Activated CD8-positive, alpha-beta memory T cell treated with anti-CD3 and anti-CD28 coated beads for 48 hours (primary cell): ENCODE results near the gene NTPCR.
"Not testable (repeated sequence)": the region's sequence is repeated elsewhere in the genome, so short reads cannot be mapped to it uniquely, and the experiment has no call there.

Experiments
- DNase-seq, 3 experiments: peaks; one replicate each; pipeline ENCODE4 v3.0.0-alpha.2; 2020; ENCODE audit warnings: low read depth in 2 of 3, low spot score in 2 of 3

The NTPCR gene

GRCh38 chr1:232925421-232926220 is 24.8 kb upstream of the NTPCR start:
- no peak for DNase-seq

- not testable (repeated sequence) for DNase-seq
Observed at GRCh38 chr1:232927166-232927565, 23.2 kb upstream of the NTPCR start.

GRCh38 chr1:232927830-232928505 is 22.4 kb upstream of the NTPCR start:
- no peak for DNase-seq

DNA sequence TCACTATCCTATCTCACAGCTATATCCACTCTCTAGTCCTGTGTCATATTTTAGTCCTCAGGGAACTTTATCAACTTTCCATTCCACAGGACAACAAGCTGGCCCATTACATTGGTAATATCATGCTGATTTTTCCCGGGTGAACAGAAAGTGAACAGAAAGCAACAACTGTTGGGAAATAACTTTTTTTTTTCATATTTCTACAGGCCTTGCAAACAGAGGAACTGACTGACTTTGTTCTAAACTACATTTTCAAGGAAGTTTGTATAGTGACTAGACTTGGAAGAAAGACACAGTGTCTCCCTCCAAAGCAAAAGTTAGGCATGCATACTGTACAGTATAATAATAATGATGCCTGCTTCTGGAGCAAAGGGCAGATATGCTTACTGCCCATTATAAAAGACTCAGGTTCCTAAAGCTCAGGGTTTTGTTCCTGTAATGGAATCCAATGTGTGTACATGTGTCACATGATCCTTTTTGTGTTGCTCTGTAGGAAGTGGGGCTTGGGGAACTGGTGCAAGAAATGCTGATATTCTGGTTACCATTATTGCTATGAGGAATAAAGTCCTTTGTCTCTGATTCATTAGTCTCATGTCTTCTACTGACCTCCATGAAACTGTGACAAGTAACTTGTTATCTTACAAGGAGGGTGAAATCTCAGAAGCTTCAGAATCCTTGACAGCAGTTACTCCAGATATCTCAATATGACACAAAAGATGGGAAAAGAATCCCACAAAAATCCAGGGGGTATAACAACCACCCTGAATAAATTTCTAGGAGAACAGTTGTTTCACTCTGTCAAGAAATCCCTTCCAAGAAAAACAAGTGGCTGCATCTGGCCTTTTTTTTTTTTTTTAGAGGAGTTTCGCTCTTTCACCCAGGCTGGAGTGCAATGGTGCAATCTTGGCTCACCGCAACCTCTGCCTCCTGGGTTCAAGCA is 17.7 kb upstream of the NTPCR start:
- no peak for DNase-seq

DNA sequence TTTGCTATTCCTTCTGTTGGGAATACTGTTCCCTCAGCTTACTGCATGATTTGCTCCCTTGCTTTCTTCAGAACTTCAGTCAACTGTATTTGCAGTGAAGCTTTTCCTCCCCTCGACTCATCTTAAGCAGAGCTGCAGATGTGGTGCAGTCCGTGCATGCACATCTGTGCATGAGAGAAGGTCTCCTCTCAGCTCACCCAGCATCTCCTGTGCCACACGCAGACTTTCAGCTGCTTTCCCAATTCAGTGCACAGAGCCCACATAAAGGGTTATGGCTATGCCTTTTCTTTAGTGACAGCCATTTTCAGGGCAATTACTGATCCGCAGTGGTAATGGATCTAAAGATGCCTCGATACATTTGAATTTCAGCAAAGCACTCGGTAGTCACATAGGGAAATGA is 13.5 kb upstream of the NTPCR start:
- no peak for DNase-seq

DNA sequence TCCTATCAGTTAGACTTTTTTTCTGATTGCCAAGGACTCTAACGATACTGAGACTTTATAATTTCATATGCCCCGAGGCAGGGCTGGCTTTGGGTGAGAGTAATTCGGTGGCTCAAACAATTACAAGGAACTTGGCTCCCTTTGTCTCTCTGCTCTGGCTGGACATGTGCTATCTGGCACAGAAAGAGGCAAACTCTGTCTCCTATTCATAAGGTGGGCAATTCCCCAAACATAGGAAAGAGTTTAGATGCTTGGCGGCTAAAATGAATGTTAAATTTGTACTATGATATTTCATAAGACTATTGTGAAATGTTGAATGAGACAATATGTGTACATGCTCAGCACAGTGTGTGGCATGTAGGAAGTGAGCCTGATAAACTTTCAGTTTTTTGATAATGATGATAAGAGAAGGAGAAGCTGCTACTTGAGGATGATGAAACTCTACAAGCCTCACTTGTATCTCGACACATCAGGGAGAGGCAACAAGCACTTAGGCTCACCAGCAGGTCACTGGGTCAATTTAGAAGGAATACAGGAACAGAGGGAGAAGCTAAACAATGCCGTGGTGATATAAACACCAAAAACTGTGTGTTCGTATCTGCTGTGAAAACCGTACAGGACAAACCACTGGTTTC is 12.6 kb upstream of the NTPCR start:
- no peak for DNase-seq

GRCh38 chr1:232938926-232939325 is 11.5 kb upstream of the NTPCR start:
- no peak for DNase-seq

DNA sequence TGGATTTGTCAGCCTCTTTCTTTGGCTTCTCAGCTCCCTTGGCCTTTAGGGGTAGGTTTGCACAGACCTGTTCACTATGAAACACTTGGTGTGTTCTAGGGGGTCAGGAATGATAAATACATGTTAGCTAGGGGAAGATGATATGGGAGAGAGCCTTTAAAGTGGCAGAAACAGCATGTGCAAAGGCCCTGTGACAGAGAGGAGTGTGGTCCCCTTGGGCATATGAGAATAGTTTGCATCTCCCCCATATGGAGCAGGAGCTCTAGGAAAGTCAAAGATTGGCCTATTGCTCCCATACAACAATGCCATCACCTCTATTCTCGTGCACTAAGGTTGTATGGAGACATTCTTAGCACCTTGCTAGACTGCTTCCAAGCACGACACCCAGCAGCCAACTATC is 10.7 kb upstream of the NTPCR start:
- no peak for DNase-seq

DNA sequence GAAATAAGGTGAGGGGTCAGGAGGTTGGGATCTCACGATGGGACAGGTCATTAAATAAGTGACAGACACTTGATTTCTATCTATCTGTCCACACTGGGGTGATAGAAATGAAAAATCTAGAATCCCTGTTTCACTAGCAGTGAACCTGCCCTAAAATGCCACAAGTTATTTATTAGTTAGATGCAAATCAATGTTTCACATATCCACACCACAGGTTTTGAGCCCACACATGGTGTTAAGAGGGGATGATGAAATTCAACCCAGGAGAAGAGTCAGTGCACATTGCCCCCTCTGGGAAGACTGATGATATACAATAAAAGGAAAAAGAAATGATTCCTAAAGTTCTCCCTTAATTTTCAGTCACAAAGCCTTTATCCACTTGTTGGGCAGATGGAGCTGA is 10.1 kb upstream of the NTPCR start:
- DNase-seq: no peak

DNA sequence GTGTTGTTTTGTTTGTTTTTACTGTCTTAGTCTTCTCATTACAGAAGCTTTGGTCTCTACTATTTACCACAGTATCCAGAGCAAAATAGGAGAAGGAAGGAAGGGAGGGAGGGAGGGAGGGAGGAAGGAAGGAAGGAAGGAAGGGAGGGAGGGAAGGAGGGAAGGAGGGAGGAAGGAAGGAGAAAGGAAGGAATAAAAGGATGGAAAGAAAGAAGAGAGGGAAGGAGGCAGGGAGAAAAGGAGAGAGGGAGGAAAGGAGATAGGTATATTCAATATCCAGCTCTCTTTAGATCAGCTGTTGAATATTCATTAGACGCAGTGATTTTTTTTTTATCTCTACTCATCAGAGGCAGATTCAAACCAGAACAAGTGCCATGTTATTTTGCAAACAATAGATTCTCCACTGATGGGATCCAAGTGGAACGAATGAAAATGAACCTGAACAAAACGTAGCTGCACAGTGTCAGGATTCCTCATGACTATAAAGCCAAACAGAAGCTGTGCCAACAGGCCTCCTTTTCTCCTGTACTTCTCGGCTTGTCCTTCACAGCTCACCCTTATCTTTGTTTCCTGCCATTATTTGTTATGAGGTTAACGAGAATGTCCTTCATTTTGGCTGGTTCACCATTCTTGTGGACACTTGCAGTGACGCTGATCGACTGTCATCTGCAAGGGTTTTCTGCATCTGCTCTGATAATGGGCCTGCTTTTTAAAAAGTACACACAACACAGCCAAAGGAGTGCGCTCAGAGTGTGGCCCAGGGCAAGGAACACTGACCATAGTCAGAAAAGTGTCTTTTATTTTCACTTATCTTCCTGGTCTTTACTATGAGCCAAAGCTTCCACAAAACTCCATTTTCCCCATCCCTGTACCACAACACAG is 7.8 kb upstream of the NTPCR start:
- no peak for DNase-seq

DNA sequence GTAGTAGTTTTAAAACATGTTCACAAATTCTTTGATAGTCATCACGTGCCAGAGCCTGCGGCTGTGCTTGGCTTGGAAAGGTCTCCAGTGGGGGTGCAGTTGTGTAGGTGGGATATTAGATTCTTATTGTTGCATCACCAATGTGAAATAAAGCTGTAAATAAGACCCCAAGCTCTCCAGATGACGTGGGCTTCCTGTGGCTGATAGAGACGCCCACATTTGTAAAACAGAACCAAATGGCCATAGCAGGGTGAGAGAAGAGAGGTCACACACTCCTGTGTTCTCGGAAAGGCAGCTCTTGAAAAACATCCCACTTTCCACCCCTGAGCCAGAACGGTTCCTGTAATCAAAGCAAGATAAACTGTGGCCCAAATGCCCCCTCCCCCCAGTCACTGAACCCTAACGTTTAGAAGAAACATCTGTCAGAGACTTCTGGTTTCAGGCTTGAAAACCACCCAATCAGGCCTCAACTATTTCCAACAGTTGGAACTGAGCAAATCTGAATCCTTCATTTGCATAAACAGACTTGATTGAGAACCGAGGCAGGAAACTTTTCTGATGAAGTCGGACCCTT is 6.6 kb upstream of the NTPCR start:
- DNase-seq: no peak

- DNase-seq: no peak
Observed at GRCh38 chr1:232944347-232944746, 6.1 kb upstream of the NTPCR start.

DNA sequence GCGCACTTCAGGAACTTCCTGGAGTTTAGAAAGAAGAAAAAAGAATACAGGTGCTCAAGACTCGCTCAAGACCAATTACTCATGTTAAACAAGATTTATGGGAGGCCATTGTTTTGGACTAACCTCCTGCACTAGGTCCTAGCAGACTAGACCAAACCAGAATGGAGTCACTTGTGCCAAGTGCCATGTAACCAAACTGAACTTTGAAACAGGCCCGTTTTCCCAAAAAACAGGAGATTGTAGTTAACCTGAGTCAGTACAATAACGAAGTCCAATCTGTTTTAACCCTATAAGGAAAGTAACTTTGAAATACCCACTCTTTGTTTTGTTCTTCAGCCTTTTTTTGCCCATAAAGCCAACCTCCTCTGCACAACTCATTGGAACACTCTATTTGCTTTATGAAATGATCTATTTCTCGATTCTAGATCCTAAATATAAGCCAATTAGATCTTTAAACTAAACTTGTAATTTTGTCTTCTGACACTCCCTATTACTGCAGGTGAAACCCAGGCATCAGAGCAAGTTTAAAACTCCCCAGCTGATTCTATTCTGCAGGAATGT is 695 bp upstream of the NTPCR start:
- no peak for DNase-seq

DNA sequence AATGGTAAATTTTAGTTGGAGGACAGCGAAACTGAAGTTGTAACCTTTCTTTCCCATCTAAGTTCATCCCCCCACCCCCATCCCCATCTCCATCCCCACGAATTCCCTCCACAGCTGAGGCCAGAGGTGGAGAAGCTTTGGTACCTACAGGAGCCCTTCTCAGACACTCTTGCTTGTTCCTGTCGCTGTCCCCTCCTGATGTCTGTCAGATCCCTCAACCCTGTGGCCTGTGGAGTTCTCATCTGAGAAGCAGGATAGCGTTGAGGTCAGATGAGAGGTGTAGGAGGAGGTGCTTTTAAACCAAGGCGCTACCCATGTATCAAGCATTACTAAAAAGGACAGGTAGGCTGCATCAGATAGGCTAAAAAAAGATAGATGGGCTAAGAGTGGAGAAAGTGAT is 769 bp downstream of the NTPCR start:
- no peak for DNase-seq

- DNase-seq: no peak
Observed at GRCh38 chr1:232951605-232952004, 1.2 kb downstream of the NTPCR start.

DNA sequence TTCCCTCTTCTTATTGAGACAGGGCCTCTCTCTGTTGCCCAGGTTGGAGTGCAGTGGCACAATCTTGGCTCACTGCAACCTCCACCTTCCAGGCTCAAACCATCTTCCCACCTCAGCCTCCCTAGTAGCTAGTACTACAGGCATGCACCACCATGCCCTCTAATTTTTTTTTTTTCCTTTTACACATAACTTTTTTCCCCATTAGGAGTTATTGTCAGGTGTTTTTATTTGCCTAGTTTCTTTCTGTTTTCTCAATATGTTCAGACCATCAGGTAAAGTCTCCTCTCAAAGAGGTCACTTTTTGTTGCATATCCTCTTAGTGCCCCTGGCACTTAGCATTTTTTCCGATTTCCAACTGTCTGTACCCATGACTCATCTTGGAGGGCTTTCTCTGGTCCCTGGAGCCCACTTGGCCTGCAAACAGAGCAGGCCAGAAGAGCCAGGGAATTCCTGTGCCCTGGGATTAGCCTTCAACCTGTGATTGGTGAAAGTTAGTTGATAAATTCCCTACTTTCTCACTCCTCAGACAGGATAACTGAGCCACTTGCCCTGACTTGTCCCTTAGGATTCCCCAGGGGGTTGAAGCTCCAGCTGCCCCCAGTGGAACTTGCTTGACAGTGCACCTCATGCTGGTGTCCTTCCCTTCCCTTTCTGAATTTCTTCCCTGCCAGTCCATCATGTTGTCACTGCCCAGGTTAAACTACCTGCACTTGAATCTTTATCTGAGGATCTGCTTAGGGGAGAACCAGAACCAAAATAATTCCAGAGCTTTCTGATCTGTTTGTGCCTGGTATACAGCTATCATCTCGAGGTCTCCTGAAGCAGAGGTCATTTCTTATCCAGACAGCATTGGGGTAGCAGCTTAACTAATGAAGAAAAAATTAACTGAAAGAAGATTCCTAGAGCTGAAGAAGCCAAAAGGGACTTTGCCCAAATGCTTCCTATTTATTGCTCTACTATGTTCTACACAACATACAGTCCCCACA is 2.4 kb downstream of the NTPCR start:
- no peak for DNase-seq

DNA sequence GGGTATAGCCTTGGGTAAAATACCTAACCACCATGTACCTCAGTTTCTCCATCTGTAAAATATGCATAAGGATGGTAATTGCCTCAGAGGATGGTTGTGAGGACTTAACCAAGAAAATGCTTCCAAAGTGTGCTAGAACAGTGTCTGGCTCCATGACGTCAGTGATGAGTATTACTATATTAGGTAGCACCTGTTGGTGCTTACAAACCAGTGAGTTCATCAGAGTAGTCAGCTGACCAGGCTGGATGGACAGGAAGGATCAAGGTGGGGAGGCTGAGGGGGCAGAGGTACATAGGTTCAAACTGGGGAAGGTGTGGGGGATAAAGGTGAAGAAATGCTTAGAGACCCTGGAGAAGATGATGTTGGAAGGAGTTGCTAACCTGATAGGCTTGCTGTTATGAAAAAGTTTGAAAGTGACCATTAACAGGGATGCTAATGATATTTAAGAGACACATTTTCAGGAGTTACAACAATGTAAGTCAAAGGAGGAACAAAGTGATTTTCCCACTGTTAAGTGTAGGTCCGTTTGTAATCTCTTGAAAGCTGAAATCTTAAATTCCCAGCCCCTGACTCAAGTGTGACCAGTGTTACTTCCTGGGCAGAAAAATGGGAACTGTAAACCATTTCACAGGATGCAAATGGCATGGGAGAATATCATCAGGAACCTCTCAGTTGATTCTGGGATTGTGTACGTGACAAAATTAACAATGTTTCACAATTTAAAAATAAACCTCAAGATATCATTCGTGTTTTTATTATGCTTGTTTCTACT is 4.4 kb downstream of the NTPCR start:
- DNase-seq: no peak

DNA sequence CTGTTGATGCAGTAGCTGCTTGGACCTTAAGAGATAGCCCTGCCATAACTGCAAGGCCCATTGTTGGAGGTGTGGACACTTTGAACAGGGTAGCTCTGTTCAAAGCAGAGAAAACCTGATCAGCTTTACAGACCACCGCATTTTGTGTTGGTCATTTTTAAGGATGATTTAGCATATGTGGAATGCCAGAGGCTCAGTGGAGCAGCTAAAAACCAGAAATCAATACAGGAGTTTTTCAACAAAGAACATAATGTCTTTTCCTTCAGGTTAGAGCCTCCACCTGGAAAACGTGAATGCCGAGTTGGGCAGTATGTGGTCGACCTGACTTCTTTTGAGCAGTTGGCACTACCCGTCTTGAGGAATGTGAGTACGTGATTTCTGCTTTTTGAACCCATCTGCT is 5.7 kb downstream of the NTPCR start:
- DNase-seq: no peak
